ENCODE data around the gene PQBP1. TPM values are rescaled to one million over a fixed set of nuclear protein-coding genes. Genes with fewer than 3 reads are reported as not detected.
A peak's percentile ranks its signal among the peaks of the same experiment; 100 is the strongest.

Gene PQBP1
- total RNA-seq, 6 experiments from 2014 or later, result 29.8 to 47.1 (median 35.7) TPM

GRCh38 chrX:48918643-48919340 is 21.1 kb downstream of the PQBP1 start, which contains the start of gene PIM2:
Gene PIM2 (minus strand): TSS chrX:48919024. CDS start chrX:48918834, 190 bp downstream.
- H3K4me3 ChIP-seq, result peak within 1 kb of the TSS; percentile 49 to 58 (median 51)
- intact Hi-C loops (cut with DNase I), result no loop called here
- peak; percentile 82 to 88 (median 87) for ATAC-seq

GRCh38 chrX:48919360-48919841 is 21.7 kb downstream of the PQBP1 start:
- TF ChIP-seq, protein P1, sequence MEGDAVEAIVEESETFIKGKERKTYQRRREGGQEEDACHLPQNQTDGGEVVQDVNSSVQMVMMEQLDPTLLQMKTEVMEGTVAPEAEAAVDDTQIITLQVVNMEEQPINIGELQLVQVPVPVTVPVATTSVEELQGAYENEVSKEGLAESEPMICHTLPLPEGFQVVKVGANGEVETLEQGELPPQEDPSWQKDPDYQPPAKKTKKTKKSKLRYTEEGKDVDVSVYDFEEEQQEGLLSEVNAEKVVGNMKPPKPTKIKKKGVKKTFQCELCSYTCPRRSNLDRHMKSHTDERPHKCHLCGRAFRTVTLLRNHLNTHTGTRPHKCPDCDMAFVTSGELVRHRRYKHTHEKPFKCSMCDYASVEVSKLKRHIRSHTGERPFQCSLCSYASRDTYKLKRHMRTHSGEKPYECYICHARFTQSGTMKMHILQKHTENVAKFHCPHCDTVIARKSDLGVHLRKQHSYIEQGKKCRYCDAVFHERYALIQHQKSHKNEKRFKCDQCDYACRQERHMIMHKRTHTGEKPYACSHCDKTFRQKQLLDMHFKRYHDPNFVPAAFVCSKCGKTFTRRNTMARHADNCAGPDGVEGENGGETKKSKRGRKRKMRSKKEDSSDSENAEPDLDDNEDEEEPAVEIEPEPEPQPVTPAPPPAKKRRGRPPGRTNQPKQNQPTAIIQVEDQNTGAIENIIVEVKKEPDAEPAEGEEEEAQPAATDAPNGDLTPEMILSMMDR (IDR thresholded peaks at IDR 0.05), result no peak
- TF ChIP-seq POLR2A (IDR thresholded peaks at IDR 0.05), result no peak
- Histone ChIP-seq H3K36me3 (peaks cover 0 to 9% (median 0%) of the 10 kb centered on the region in 4 donors), H3K4me3 (peak overlapping the region in 2 of 3 donors; percentile 51 to 58), H3K27me3 (no peaks in the 10 kb centered on the region), H3K9me3 (no peaks in the 10 kb centered on the region), H3K27ac (peak overlapping the region in 1 of 3 donors; percentile 54), H3K4me1 (no peaks in the 10 kb centered on the region)
- peak in 3 of 4 donors; percentile 2 to 4 (median 4) for ATAC-seq
- no peak for DNase-seq
- intact Hi-C loops (cut with DNase I), result no loop called here
- WGBS (ENCODE audit: insufficient coverage, low coverage, low lambda C conversion rate, missing lambda C conversion rate), result 32% methylated on average over 11 of the region's 15 CpGs

More at GRCh38 chrX:48918643-48919340, 21.1 kb downstream of the PQBP1 start, which contains the start of gene PIM2:
- peak within 1 kb of the TSS; percentile 63 to 67 (median 65) for H3K27ac ChIP-seq
- TF ChIP-seq, protein P1 (IDR thresholded peaks at IDR 0.05), result peak in 1 of 4 donors; percentile 5
- TF ChIP-seq POLR2A (IDR thresholded peaks at IDR 0.05), result peak; percentile 98
- H3K9me3 ChIP-seq, result no peaks in the 10 kb centered on the region
- peak; percentile 90 to 93 (median 92) for DNase-seq
- WGBS (ENCODE audit: insufficient coverage, low coverage, low lambda C conversion rate, missing lambda C conversion rate), result 3% methylated on average over 12 of the region's 55 CpGs
- H3K27me3 ChIP-seq, result no peaks in the 10 kb centered on the region
- H3K4me1 ChIP-seq, result no peaks in the 10 kb centered on the region
- H3K36me3 ChIP-seq, result peaks cover 0 to 8% (median 1%) of the 10 kb centered on the region in 4 donors

DNA sequence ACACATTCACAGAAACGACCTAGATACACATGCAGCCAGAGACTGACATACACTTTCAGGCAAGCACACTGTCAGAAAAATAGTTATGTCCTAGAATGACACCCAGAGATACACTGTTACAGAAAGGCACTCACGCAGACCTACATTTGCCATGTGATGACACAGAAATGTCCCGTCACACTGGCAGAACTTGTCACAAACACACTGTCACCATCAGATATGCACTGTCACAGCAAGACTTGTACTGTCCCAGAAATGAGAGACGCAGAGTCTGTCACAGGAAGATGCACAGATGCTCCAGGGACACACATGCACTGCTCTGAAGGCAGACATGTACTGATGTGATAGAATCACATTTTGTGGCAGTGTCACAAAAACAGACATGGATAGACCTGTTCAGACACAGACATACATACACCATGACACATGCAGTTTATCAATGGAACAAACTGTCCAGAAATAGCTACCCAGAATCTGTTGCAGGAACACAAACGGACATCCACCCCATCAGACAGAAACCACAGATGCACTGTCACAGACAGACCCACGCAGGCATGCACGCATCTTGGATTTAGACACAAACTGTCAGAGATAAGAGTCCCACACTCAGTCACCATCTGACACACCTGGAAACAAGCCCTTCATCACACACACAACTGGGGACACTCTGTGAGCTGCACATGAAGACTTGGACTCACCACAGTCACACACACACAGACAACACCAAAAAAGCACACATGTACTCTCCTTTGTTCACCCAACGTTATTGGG is 22.4 kb downstream of the PQBP1 start:
- ATAC-seq (no peak), DNase-seq (no peak)
- Histone ChIP-seq H3K27me3 (no peaks in the 10 kb centered on the region), H3K27ac (no peak overlapping the region), H3K4me3 (no peak overlapping the region), H3K36me3 (peaks cover 0 to 9% (median 0%) of the 10 kb centered on the region in 4 donors), H3K9me3 (no peaks in the 10 kb centered on the region), H3K4me1 (no peaks in the 10 kb centered on the region)
- WGBS (ENCODE audit: insufficient coverage, low coverage, low lambda C conversion rate, missing lambda C conversion rate), result 32% methylated on average over 8 of the region's 8 CpGs
- intact Hi-C loops (cut with DNase I), result no loop called here
- no peak for TF ChIP-seq POLR2A (IDR thresholded peaks at IDR 0.05)
- TF ChIP-seq, protein P1 (IDR thresholded peaks at IDR 0.05), result no peak

DNA sequence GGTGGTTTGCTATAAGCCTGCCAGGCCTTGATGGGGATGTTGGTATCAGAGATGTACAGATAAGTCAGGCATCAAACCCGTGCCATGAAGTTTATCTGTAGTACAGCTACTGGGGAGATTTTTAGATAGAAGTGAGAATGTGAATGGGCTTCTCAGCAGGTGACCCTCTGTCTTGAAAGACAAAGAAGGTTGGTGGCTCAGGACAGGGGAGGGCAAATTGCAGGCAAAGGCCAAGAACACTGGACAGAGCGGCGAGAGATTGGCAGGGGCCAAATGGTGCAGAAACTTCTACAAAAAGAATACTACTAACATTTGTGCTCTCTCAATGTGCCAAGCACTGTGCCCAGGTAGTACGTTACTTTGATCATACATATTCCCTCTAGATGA is 23.0 kb downstream of the PQBP1 start:
- ATAC-seq, result no peak
- TF ChIP-seq POLR2A (IDR thresholded peaks at IDR 0.05), result no peak
- TF ChIP-seq, protein P1 (IDR thresholded peaks at IDR 0.05), result no peak
- 68% methylated on average over 4 of the region's 4 CpGs for WGBS (ENCODE audit: insufficient coverage, low coverage, low lambda C conversion rate, missing lambda C conversion rate)
- Histone ChIP-seq H3K27ac (no peak overlapping the region), H3K36me3 (peaks cover 0 to 13% (median 0%) of the 10 kb centered on the region in 4 donors), H3K27me3 (no peaks in the 10 kb centered on the region), H3K4me1 (no peaks in the 10 kb centered on the region), H3K4me3 (no peak overlapping the region), H3K9me3 (no peaks in the 10 kb centered on the region)
- DNase-seq, result no peak
- intact Hi-C loops (cut with DNase I), result no loop called here

Measured in right lobe of liver (tissue), 6 donors.